Suppressor macrophage treated with lipopolysaccharide for 4 hours (primary cell): ENCODE results near the gene PCP4.
"Not testable (repeated sequence)": the region's sequence is repeated elsewhere in the genome, so short reads cannot be mapped to it uniquely, and the experiment has no call there.

Experiments used
- DNase-seq: peaks from one replicate; pipeline ENCODE4 v3.0.0-alpha.2; 2020

Gene PCP4

DNA sequence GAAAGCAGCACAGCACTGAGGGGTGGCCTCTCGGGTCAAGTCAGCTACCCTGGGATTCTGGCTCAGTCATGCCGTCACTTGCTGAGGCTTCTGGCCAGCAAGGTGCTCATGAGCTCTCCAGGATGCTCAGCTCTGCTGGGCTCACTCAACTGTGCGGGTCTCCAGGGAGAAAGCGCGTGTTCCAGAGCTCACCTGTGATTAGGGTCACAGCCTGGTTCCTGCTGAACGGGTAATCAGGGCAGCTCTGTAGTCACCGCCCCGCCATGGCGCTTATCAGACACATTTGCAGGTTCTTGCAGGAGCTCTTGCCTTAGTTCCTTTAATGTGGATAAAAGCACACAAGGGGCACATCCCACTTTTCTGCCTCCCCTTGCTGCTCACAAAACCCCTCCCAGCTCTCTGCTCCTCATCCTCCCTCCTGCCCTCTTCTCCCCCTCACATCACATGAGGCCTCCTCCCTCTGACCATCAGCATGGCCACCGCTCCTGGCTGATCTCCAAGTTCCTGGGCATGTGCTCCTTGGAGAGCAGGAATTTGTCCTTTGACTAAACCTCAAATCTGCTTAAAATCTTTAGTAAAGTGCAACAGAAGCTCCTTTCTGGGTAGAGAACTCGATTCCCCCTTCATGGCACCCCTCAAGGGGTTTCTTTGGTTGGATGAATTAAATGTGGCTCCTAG, 2.0 kb downstream of the PCP4 start:
- no peak for DNase-seq

DNA sequence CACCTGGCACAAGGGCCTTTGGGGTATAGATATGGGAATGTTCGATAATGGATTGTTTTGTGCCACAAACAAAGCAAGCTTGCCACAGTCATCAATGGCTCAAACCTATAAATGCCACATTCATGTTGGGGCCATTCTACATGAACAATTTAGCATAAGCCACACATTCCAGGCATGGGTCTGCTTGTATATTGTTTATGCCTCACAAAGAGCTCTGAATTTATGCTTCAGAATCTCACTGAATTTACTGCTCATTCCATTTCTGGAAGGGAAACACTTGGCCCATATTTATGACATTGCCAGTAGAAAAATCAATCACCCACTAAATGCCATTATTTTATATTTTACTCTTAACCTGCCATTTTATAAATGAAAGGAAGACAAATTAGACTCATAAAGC, 6.4 kb downstream of the PCP4 start:
- no peak for DNase-seq

DNA sequence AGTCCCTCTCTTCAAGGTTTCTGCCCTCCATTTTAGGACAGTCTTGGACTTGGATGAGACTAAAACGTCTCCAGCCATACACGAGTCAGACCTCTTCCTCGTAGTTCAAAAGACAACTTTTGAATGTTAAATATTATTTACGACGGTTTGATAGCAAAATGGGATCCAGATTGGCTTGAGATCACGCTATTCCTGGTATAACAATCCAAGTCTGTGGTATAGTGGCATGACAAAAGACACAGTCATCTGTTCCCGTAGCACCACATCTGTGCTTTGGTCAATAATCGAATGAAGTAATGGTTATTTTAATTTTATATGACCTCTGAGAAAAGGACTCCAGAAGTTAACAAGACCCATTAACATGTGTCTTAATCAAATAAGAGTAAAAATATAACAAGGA, 7.0 kb downstream of the PCP4 start:
- DNase-seq: no peak

- DNase-seq: no peak
Measured at GRCh38 chr21:39874759-39875158, 7.5 kb downstream of the PCP4 start.

DNA sequence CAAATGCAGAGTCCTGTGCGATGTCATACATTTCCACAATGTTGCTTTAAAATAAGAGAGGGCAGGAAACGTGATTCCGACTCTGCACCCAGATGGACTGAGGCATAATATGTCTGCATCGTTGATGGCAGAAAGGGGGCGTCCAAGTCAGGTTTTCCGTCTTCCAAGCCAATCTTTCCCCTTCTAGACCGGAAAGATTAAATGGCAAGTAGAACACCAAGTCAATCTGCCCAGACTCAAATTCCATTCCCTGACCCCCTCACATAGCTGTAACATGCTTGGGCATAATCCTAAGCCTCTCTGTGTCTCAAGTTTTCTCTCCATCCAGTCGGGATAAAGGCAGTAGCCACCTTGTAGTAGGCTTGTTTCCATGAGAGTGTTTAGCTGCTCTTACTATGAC, 14.4 kb downstream of the PCP4 start:
- no peak for DNase-seq

DNA sequence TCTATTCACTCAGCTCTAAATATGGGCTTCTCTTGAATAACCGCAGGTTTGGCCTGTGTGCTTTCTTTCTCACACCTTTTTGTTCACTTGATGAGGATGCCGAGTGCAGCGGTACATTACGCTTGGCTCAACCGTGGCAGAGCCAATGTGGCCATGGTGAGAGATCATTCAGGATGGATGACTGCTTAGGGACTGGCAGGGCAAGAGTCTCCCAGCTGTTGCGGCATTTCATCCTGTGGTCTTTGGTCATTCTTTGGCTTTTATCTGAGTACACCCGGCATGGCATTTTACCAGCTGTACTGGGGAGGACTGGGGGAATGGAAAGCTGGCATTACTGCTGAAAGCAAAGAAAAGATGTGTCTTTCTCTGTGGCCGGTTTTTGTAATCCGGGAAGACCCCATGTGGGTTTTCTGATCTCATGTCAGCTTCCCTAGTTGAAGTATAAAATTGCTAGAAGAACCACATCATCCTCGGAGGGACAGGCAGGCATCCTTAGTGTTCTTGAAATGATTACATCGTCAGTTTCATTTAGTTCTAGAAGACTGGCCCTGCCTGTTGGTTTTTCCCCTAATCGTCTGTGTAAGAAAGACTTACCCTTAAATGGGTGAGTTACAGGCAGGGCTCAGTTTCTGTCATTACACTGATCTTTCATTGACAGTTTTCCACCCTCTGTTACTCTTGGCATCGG, 15.1 kb downstream of the PCP4 start:
- no peak for DNase-seq

- no peak for DNase-seq
Measured at GRCh38 chr21:39882839-39883195, 15.6 kb downstream of the PCP4 start.

DNA sequence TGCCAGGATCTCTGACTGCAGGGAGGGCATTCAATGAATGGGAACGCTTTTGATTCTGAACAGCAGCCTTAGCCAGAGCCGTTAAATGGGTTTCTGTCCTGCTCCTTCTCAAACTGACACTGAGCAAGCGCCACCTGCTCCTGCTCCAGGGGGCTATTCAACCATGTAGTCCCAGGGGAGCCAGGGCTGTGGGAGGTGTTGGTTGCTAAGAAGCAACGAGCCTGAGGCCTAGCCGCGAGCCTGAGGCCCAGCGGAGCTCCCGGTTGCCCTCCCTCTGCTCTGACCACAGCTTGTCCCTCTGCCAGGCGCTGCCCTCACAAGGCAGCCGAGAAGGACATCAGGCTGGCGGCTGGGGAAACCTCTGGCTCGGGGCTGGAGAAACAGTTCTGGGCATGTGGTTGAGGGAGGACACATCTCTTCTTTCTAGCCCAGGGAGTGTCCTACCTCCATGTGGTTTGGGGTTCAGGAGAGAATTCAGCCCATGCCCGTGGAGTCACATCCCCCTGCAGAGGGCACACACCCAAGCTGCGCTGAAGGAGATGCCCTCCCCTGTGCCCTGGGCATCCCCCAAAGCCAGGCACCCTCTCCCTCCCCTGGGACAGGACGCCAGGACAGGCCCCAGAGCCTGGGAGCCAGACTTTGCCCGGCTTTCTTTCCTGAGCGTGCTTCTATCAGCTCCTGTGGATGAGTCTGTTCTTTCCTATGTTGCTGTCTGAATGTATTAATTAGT, 18.0 kb downstream of the PCP4 start:
- DNase-seq: no peak

DNA sequence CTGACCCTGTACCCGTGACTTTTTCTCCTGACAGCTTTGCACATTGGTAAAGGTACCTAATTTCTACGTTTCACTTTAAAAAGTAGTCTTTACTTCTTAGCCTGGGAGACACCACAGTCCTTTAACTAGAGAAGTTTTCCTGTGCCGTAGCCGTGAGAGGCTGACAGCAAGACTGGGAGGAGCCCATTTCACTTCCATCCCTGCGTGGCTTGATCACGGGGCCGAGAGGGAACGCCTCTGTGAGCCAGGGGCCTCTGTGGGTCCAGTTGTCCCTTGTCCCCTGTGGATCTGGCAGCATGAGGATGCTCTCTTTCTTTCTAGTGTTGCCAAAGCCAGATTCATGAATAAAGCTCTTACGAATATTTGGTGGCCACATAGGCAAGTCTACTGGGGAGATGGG, 21.6 kb downstream of the PCP4 start:
- DNase-seq: no peak

DNA sequence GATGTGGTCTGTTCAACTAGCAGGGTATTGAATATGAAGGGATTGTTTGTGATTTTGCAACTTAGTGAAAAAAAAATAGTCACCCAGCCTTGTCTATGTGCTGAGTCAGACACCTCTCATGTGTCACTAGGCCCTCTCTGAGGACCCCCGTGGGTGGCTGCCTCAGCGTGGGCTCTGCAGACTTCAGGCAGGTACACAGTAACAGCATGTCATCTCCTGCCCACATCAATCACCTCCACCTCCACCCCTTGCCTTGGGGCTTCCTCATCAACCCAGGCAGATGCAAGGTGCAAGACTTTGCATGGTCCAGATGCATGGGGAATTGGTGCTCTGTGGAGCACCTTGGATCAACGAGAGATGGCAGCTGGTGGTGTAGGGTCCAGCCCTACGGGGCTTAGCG, 23.9 kb downstream of the PCP4 start:
- DNase-seq: no peak

DNA sequence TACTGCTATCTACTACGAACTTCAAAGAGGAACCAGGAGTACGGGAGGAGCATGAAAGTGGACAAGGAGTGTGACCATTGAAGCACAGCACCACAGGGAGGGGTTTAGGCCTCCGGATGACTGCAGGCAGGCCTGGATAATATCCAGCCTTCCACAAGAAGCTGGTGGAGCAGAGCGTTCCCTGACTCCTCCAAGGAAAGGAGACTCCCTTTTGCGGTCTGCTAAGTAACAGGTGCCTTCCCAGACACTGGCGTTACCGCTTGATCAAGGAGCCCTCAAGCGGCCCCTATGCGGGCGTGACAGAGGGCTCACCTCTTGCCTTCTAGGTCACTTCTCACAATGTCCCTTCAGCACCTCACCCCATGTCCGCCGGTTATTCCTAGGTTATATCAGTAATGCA, 24.6 kb downstream of the PCP4 start:
- DNase-seq: not testable (repeated sequence)

- DNase-seq: no peak
Measured at GRCh38 chr21:39900491-39900890, 33.3 kb downstream of the PCP4 start.

- no peak for DNase-seq
Measured at GRCh38 chr21:39900911-39901310, 33.7 kb downstream of the PCP4 start.

- DNase-seq: no peak
Measured at GRCh38 chr21:39902986-39903385, 35.7 kb downstream of the PCP4 start.

DNA sequence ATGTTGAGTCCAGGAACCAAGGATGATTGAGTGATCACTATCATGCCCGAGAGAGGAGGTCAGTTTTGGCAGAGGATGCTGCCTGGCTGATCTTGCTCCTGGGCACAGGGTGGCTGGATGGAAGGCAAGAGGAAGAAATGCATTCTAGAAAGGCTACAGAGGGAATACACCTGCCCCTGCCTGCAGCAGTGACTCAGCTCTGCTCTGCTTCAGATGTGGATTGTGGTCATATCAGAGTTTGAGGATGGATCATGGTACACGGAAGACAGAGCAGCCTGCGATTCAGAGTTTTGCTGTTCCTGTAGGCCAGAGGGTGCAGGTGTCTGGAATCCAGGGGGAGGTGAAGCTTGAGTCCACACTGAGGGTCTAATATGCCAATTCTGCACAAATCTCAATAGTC, 37.2 kb downstream of the PCP4 start:
- no peak for DNase-seq

DNA sequence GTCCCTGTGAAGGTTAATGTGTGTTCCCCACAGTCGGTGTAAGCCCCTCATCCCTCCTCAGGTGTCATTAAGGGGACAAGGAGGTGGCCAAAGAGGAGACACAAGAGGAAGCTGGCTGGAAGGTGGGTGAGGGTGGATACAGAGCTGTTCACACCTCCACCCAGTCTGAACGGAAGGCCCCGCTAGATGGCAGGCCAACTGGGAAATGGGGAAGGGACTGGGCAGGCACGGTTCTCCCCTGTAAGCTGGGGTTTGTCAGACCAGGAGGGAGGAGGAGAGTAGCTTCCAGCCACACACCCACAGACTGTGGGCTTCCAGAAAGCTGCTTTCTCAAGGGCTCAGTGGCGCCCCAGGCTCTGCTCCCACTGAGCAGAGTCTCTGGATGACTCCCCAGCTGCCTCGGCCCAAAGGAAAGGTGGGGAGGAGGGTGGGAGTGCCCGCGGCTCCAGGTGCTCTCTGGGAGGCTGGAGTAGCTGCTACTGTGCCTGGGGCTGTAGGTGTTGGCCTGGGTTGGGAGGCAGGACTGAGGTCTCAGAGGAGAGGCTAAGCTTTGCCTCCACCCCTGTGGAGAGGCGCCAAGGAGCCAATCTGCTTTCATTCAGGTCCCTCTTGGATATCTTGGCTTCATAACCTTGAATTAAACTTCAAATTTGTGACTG, 41.2 kb downstream of the PCP4 start:
- no peak for DNase-seq

DNA sequence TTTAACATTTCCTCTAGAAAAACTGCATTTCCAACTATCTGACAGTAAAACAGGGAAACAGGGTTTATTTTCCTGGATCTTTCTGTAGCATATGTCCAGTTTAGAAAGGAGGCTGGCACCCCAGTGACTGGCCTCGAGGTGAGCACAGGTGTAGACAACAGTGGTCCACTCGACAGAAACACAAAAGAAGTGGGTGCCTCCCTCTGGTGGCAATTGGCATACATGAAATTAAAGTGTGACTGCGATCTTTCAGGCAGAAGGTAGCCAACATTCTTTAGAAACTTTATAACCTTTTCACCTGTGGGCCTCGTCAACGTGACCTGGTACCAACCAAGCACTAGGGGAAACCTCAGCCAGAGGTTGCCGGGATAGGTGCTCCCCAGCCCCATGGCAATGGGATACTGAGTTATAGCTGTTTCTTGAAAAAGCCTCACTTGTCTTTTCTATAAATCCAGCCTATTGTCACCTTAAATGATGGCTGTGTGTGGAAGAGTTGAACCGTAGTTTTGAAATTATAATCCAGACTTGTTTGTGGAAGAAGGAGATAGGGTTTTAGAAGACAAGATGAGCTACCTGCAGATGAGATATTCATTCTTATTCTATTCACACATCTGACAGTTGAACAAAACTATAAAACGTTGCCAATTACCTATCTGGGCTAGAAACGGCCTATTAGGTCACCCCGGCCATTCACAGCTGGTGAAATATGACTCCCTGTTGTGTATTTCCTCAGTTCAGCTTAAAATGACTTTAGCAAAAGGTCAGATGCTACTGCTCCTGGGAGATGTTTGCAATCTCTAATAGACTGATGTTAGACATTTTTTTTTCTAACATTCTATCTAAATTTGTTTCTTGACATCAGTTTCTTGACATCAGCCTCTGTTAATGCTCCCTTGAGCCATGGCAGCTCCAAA, 44.3 kb downstream of the PCP4 start:
- no peak for DNase-seq

- DNase-seq: no peak
Measured at GRCh38 chr21:39913706-39914305, 46.6 kb downstream of the PCP4 start.

- DNase-seq: no peak
Measured at GRCh38 chr21:39915881-39916280, 48.6 kb downstream of the PCP4 start.

GRCh38 chr21:39918558-39918957, 51.3 kb downstream of the PCP4 start:
- DNase-seq: no peak

GRCh38 chr21:39923476-39923875, 56.2 kb downstream of the PCP4 start:
- DNase-seq: no peak
